T-helper 1 cell treated with Interleukin-12 subunit alpha and Interleukin-12 subunit beta and Interleukin-4 antibody, amounts not matched to agents 30 μg/mL and 1 μg/mL, for 36 hours (primary cell): ENCODE data around the gene CPB2.

Experiments used
- H3K27ac Mint-ChIP-seq: one replicate; pipeline ENCODE4 v1.8.0; 2021; ENCODE audit warnings: mild to moderate bottlenecking, mixed read lengths
- H3K27me3 Mint-ChIP-seq: one replicate; pipeline ENCODE4 v1.8.0; 2021; ENCODE audit warnings: low read depth, mixed read lengths
- H3K36me3 Mint-ChIP-seq: one replicate; pipeline ENCODE4 v1.8.0; 2021; ENCODE audit warnings: low read depth, mixed read lengths
- H3K4me1 Mint-ChIP-seq: one replicate; pipeline ENCODE4 v1.8.0; 2021; ENCODE audit warnings: low read depth, mixed read lengths
- H3K4me3 Mint-ChIP-seq: one replicate; pipeline ENCODE4 v1.8.0; 2021; ENCODE audit warnings: mild to moderate bottlenecking, moderate library complexity, mixed read lengths
- H3K9me3 Mint-ChIP-seq: one replicate; pipeline ENCODE4 v1.8.0; 2021; ENCODE audit warnings: mixed read lengths

The CPB2 gene

GRCh38 chr13:46097015-46097414, 7.8 kb downstream of the CPB2 start:
- H3K4me1 Mint-ChIP-seq, result no peaks in the 10 kb centered on the region
- no peaks in the 10 kb centered on the region for H3K36me3 Mint-ChIP-seq
- H3K9me3 Mint-ChIP-seq, result no peaks in the 10 kb centered on the region
- H3K27ac Mint-ChIP-seq, result no peak overlapping the region
- peaks cover 18% of the 10 kb centered on the region for H3K27me3 Mint-ChIP-seq
- no peak overlapping the region for H3K4me3 Mint-ChIP-seq

DNA sequence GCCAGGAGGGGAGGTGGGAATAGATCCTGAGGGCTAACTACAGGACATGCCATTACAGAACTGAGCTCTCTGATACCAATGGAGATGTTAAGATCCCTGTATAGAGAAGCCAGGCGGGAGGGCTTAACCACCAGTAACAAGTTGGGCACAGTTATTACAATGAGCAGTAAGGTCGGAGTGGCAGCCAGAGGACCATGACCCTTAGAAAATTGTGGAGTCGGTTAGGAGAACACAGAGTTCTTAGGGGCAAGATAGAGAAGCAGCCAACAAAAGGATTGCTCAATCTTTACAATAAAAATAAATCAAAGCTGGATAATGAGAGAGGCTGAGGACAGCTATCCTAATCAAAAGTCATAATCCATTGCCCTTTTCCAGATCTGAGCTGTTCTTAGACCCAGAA, 10.4 kb downstream of the CPB2 start:
- Mint-ChIP-seq H3K27ac (no peak overlapping the region), H3K4me3 (no peak overlapping the region), H3K4me1 (no peaks in the 10 kb centered on the region), H3K36me3 (no peaks in the 10 kb centered on the region), H3K27me3 (peaks cover 14% of the 10 kb centered on the region), H3K9me3 (no peaks in the 10 kb centered on the region)

- Mint-ChIP-seq H3K36me3 (no peaks in the 10 kb centered on the region), H3K27me3 (peaks cover 5% of the 10 kb centered on the region), H3K4me3 (no peak overlapping the region), H3K27ac (no peak overlapping the region), H3K9me3 (no peaks in the 10 kb centered on the region), H3K4me1 (peaks cover 3% of the 10 kb centered on the region)
Observed at GRCh38 chr13:46088821-46089562, 15.8 kb downstream of the CPB2 start.

- Mint-ChIP-seq H3K36me3 (no peaks in the 10 kb centered on the region), H3K9me3 (no peaks in the 10 kb centered on the region), H3K27ac (no peak overlapping the region), H3K4me1 (peaks cover 3% of the 10 kb centered on the region), H3K4me3 (no peak overlapping the region), H3K27me3 (peaks cover 2% of the 10 kb centered on the region)
Observed at GRCh38 chr13:46087481-46087880, 17.4 kb downstream of the CPB2 start.

DNA sequence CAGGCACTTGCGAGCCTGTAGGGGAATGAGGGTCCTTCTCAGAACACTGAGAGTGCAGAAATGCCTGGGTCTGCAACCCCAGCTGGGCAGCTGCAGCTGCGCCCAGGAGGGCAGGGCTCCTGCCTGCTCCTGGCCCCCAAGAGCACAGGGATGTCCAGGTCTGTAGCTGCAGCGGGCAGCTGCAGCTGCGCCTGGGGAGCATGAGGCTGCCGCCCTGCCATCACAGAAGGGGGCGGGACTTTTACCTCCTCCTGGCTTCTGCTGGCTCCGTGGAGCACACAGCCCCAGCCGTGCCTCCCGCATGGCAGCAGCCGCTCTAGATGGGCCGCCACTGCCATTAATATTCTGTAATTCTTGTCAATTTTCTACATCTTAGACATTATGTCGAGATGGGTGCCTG, 17.8 kb downstream of the CPB2 start:
- Mint-ChIP-seq H3K27ac (no peak overlapping the region), H3K9me3 (no peaks in the 10 kb centered on the region), H3K27me3 (peaks cover 4% of the 10 kb centered on the region), H3K4me1 (peaks cover 3% of the 10 kb centered on the region), H3K36me3 (no peaks in the 10 kb centered on the region), H3K4me3 (no peak overlapping the region)

- no peak overlapping the region for H3K27ac Mint-ChIP-seq
- H3K27me3 Mint-ChIP-seq, result peaks cover 4% of the 10 kb centered on the region
- H3K9me3 Mint-ChIP-seq, result no peaks in the 10 kb centered on the region
- H3K4me1 Mint-ChIP-seq, result peaks cover 3% of the 10 kb centered on the region
- no peaks in the 10 kb centered on the region for H3K36me3 Mint-ChIP-seq
- H3K4me3 Mint-ChIP-seq, result no peak overlapping the region
Observed at GRCh38 chr13:46086421-46086922, 18.4 kb downstream of the CPB2 start.

DNA sequence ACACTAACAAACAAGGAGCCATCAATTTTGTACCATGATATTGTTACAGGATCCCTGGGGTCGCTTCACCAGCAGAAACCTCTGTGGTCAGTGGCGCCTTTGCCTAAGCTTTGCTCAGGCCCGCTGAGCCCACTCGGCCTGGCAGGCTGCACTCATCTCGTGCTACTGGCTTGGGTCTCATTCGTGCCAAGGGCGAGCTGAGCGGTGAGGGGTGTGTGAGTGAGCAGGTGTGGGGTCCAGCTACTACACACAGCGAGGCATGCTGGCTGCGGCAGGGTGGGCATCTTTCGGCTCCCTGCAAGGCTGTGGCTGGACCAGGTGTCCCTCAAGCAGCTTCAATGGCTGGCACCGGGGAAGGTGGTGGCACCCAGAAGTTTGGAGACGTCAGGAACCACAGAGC, 19.1 kb downstream of the CPB2 start:
- H3K9me3 Mint-ChIP-seq, result no peaks in the 10 kb centered on the region
- H3K4me1 Mint-ChIP-seq, result peaks cover 3% of the 10 kb centered on the region
- H3K4me3 Mint-ChIP-seq, result no peak overlapping the region
- peaks cover 4% of the 10 kb centered on the region for H3K27me3 Mint-ChIP-seq
- H3K36me3 Mint-ChIP-seq, result no peaks in the 10 kb centered on the region
- H3K27ac Mint-ChIP-seq, result no peak overlapping the region

- Mint-ChIP-seq H3K27ac (no peak overlapping the region), H3K4me1 (peaks cover 6% of the 10 kb centered on the region), H3K27me3 (peaks cover 9% of the 10 kb centered on the region), H3K36me3 (no peaks in the 10 kb centered on the region), H3K4me3 (no peak overlapping the region), H3K9me3 (no peaks in the 10 kb centered on the region)
Observed at GRCh38 chr13:46082324-46082723, 22.5 kb downstream of the CPB2 start.

DNA sequence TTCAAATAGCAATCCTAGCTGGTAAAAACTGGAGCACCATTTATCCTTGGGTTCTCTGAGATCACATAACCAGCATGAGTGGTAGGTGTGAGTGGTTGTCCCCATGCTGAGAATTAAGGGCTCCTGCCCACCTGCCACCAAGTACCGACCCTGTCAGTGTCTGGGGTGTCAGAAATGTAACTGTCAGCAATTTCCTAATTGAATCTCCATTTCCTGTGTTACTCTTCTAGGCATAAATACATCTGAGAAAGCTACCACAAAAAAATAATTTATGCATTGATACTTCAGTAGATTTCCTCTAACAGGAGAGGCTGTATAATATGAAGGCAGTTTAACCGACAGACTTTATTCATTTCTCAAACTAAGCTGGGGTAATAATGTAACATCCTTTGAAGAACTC, 25.1 kb downstream of the CPB2 start:
- Mint-ChIP-seq H3K27me3 (peaks cover 23% of the 10 kb centered on the region), H3K4me3 (no peak overlapping the region), H3K9me3 (no peaks in the 10 kb centered on the region), H3K4me1 (peaks cover 6% of the 10 kb centered on the region), H3K27ac (no peak overlapping the region), H3K36me3 (no peaks in the 10 kb centered on the region)

GRCh38 chr13:46077265-46077664, 27.6 kb downstream of the CPB2 start:
- Mint-ChIP-seq H3K27me3 (peaks cover 28% of the 10 kb centered on the region), H3K4me1 (peaks cover 6% of the 10 kb centered on the region), H3K27ac (no peak overlapping the region), H3K36me3 (no peaks in the 10 kb centered on the region), H3K9me3 (no peaks in the 10 kb centered on the region), H3K4me3 (no peak overlapping the region)

GRCh38 chr13:46076827-46077226, 28.0 kb downstream of the CPB2 start:
- no peak overlapping the region for H3K27ac Mint-ChIP-seq
- peaks cover 29% of the 10 kb centered on the region for H3K27me3 Mint-ChIP-seq
- no peak overlapping the region for H3K4me3 Mint-ChIP-seq

DNA sequence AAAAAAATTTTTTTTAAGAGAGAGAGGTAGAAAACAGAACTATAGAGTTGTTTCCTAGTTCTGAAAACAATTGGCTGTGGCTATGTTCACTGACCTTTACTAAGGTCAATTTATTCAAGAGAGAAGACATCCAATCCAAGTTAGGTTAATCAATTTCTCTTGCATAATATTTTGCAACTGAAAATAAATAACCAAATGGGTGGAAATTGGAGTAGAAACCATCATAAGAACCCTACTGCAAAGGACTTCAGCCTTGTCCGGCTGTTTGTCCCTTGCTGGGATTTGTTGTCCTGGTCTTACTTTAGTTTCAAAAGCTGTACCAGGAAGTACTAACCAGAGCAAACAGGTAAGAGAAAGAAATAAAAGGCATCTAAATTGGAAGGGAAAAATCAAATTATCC, 29.0 kb downstream of the CPB2 start:
- Mint-ChIP-seq H3K27ac (no peak overlapping the region), H3K36me3 (no peaks in the 10 kb centered on the region)

More at GRCh38 chr13:46076827-46077226, 28.0 kb downstream of the CPB2 start:
- no peaks in the 10 kb centered on the region for H3K9me3 Mint-ChIP-seq
- no peaks in the 10 kb centered on the region for H3K36me3 Mint-ChIP-seq
- peaks cover 6% of the 10 kb centered on the region for H3K4me1 Mint-ChIP-seq

GRCh38 chr13:46071590-46072249, 33.1 kb downstream of the CPB2 start:
- H3K4me3 Mint-ChIP-seq, result no peak overlapping the region
- no peaks in the 10 kb centered on the region for H3K36me3 Mint-ChIP-seq
- peaks cover 27% of the 10 kb centered on the region for H3K27me3 Mint-ChIP-seq
- H3K27ac Mint-ChIP-seq, result no peak overlapping the region
- H3K4me1 Mint-ChIP-seq, result no peaks in the 10 kb centered on the region
- H3K9me3 Mint-ChIP-seq, result no peaks in the 10 kb centered on the region

More for the DNA sequence above, 29.0 kb downstream of the CPB2 start:
- Mint-ChIP-seq H3K4me3 (no peak overlapping the region), H3K4me1 (peaks cover 6% of the 10 kb centered on the region), H3K9me3 (no peaks in the 10 kb centered on the region), H3K27me3 (peaks cover 29% of the 10 kb centered on the region)

DNA sequence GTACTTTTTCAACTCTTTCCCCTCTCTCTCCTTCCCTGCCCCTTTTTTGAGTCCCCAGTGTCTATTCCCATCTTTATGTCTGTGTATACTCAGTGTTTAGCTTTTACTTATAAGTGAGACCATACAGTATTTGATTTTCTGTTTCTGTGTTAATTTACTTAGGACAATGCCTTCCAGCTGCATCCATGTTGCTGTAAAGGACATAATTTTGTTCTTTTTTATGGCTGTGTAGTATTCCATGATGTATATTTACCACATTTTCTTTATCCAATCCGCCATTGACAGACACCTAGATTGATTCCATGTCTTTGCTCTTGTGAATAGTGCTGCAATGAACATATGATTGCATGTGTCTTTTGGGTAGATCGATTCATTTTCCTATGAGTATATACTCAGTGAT, 41.5 kb downstream of the CPB2 start:
- Mint-ChIP-seq H3K4me3 (no peak overlapping the region), H3K27me3 (peaks cover 8% of the 10 kb centered on the region), H3K4me1 (no peaks in the 10 kb centered on the region), H3K9me3 (peaks cover 4% of the 10 kb centered on the region), H3K36me3 (no peaks in the 10 kb centered on the region), H3K27ac (no peak overlapping the region)

GRCh38 chr13:46062185-46062584, 42.6 kb downstream of the CPB2 start:
- Mint-ChIP-seq H3K9me3 (peaks cover 4% of the 10 kb centered on the region), H3K36me3 (no peaks in the 10 kb centered on the region), H3K4me3 (no peak overlapping the region), H3K4me1 (no peaks in the 10 kb centered on the region), H3K27me3 (peaks cover 5% of the 10 kb centered on the region), H3K27ac (no peak overlapping the region)
